Epidermal melanocyte (primary cell): ENCODE measurements around the gene DPH1.

Experiments
- DNase-seq: peaks from one replicate; pipeline ENCODE4 v3.0.0; 2011; ENCODE audit warnings: low spot score; ENCODE audit not compliant: insufficient read length

DPH1 gene

GRCh38 chr17:2076087-2076984 lies 46.4 kb downstream of the DPH1 start:
- no peak for DNase-seq

- DNase-seq = no peak
These were observed 47.1 kb downstream of the DPH1 start for GRCh38 chr17:2077040-2077439.

GRCh38 chr17:2081564-2081963 lies 51.6 kb downstream of the DPH1 start:
- DNase-seq = no peak

GRCh38 chr17:2082003-2082781 lies 52.2 kb downstream of the DPH1 start:
- DNase-seq = no peak

- DNase-seq = no peak
These were observed 53.7 kb downstream of the DPH1 start for GRCh38 chr17:2083613-2084035.

- no peak for DNase-seq
These were observed 54.2 kb downstream of the DPH1 start for GRCh38 chr17:2084036-2084765.

- no peak for DNase-seq
These were observed 55.1 kb downstream of the DPH1 start for GRCh38 chr17:2084766-2085647.

- DNase-seq = no peak
These were observed 55.6 kb downstream of the DPH1 start for GRCh38 chr17:2085648-2085949.

- no peak for DNase-seq
These were observed 56.4 kb downstream of the DPH1 start for GRCh38 chr17:2086306-2086705.

GRCh38 chr17:2087597-2088211 lies 57.8 kb downstream of the DPH1 start:
- DNase-seq = no peak

- DNase-seq = peak; percentile 41
These were observed 59.1 kb downstream of the DPH1 start for GRCh38 chr17:2089021-2089422.

- no peak for DNase-seq
These were observed 60.3 kb downstream of the DPH1 start for GRCh38 chr17:2090210-2090641.

- peak; percentile 90 for DNase-seq
These were observed 61.0 kb downstream of the DPH1 start for GRCh38 chr17:2090804-2091534.

- DNase-seq = no peak
These were observed 62.3 kb downstream of the DPH1 start for GRCh38 chr17:2092253-2092652.

- no peak for DNase-seq
These were observed 63.4 kb downstream of the DPH1 start for GRCh38 chr17:2093349-2093748.
